GM11168 (cell line): ENCODE results near the gene CYP3A4.
"Not testable (repeated sequence)": the region's sequence is repeated elsewhere in the genome, so short reads cannot be mapped to it uniquely, and the experiment has no call there.

Source experiments
- in situ Hi-C: fragments of 300-500 bp; cut with MboI; formaldehyde crosslinking; loops from one replicate; pipeline ENCODE4 v1.12.0; 2022; ENCODE audit warnings: low sequenced_read_pairs; ENCODE audit not compliant: unreplicated experiment

The CYP3A4 gene

GRCh38 chr7:99730238-99730810 is 53.7 kb downstream of the CYP3A4 start:
- in situ Hi-C loops: loop anchor here (5.0 kb wide), 1 partner anchor 37 kb away; no protein-coding TSS in a partner anchor

- in situ Hi-C loops: loop anchor here (5.0 kb wide), 1 partner anchor 38 kb away; no protein-coding TSS in a partner anchor
Observed at GRCh38 chr7:99729486-99730237, 54.3 kb downstream of the CYP3A4 start.

- in situ Hi-C loops: no loop called here
Observed at GRCh38 chr7:99728615-99729014, 55.4 kb downstream of the CYP3A4 start.

- in situ Hi-C loops: not testable (repeated sequence)
Observed at GRCh38 chr7:99723201-99723600, 60.8 kb downstream of the CYP3A4 start.

GRCh38 chr7:99720800-99721595 is 63.0 kb downstream of the CYP3A4 start:
- in situ Hi-C loops: no loop called here

GRCh38 chr7:99719996-99720769 is 63.8 kb downstream of the CYP3A4 start:
- in situ Hi-C loops: no loop called here

GRCh38 chr7:99713995-99714570 is 69.9 kb downstream of the CYP3A4 start:
- in situ Hi-C loops: no loop called here

- in situ Hi-C loops: no loop called here
Observed at GRCh38 chr7:99709838-99710578, 74.0 kb downstream of the CYP3A4 start.

GRCh38 chr7:99709260-99709659 is 74.7 kb downstream of the CYP3A4 start:
- in situ Hi-C loops: no loop called here

GRCh38 chr7:99707096-99707495 is 76.9 kb downstream of the CYP3A4 start:
- in situ Hi-C loops: no loop called here
